NOMO-1 (cell line): ENCODE data around the gene RILPL1.
A peak's percentile ranks its signal among the peaks of the same experiment; 100 is the strongest.
"Not testable (repeated sequence)": the region's sequence is repeated elsewhere in the genome, so short reads cannot be mapped to it uniquely, and the experiment has no call there.

ENCODE experiments used
- DNase-seq, 2 experiments: peaks; one replicate each; lab custom pipeline; 2025; ENCODE audit not compliant: unreplicated experiment in 2 of 2; lab: John Stamatoyannopoulos, UW

RILPL1 gene

GRCh38 chr12:123533672-123534643, at the start of gene RILPL1:
RILPL1 (minus strand) TSS chr12:123533719; CDS start chr12:123533482, 237 bp downstream.
- peak; percentile 8 to 28 for DNase-seq

GRCh38 chr12:123580772-123581171, 47.3 kb upstream of the RILPL1 start:
- no peak for DNase-seq

GRCh38 chr12:123578829-123579228, 45.3 kb upstream of the RILPL1 start:
- not testable (repeated sequence) for DNase-seq

- DNase-seq = no peak
Measured at GRCh38 chr12:123578243-123578642, 44.7 kb upstream of the RILPL1 start.

- no peak for DNase-seq
Measured at GRCh38 chr12:123576611-123577010, 43.1 kb upstream of the RILPL1 start.

- no peak for DNase-seq
Measured at GRCh38 chr12:123573870-123574269, 40.4 kb upstream of the RILPL1 start.

- DNase-seq = no peak
Measured at GRCh38 chr12:123572391-123572790, 38.9 kb upstream of the RILPL1 start.

GRCh38 chr12:123571343-123571813, 37.9 kb upstream of the RILPL1 start:
- no peak for DNase-seq

GRCh38 chr12:123559468-123559867, 25.9 kb upstream of the RILPL1 start:
- no peak for DNase-seq

- DNase-seq = not testable (repeated sequence)
Measured at GRCh38 chr12:123558487-123558886, 25.0 kb upstream of the RILPL1 start.

GRCh38 chr12:123554843-123555242, 21.3 kb upstream of the RILPL1 start:
- DNase-seq = not testable (repeated sequence)

- peak; percentile 20 to 83 for DNase-seq
Measured at GRCh38 chr12:123554136-123554535, 20.6 kb upstream of the RILPL1 start.

GRCh38 chr12:123550700-123551099, 17.2 kb upstream of the RILPL1 start:
- no peak for DNase-seq

- no peak for DNase-seq
Measured at GRCh38 chr12:123548107-123548506, 14.6 kb upstream of the RILPL1 start.

- DNase-seq = no peak
Measured at GRCh38 chr12:123546281-123546680, 12.8 kb upstream of the RILPL1 start.

- DNase-seq = no peak
Measured at GRCh38 chr12:123543541-123543940, 10.0 kb upstream of the RILPL1 start.

GRCh38 chr12:123540899-123541662, 7.6 kb upstream of the RILPL1 start:
- no peak for DNase-seq

GRCh38 chr12:123535952-123536351, 2.4 kb upstream of the RILPL1 start:
- not testable (repeated sequence) for DNase-seq

- no peak for DNase-seq
Measured at GRCh38 chr12:123532808-123533649, 490 bp downstream of the RILPL1 start.

- peak; percentile 76 to 89 for DNase-seq
Measured at GRCh38 chr12:123532019-123532418, 1.5 kb downstream of the RILPL1 start.
